HL-60 (cell line): Measurements from ENCODE around the gene RESP18.
A peak's percentile ranks its signal among the peaks of the same experiment; 100 is the strongest.

Source experiments
- POLR2AphosphoS5 ChIP-seq: IDR thresholded peaks from 2 replicates; pipeline ENCODE4 v1.6.1; 2012; ENCODE audit warnings: low read depth
- TF ChIP-seq, protein P1 (sequence below): IDR thresholded peaks from one replicate; pipeline ENCODE4 v1.5.1; 2011; ENCODE audit warnings: low read length, control low read depth, inconsistent platforms; ENCODE audit not compliant: insufficient read depth
- TF ChIP-seq, protein P2 (sequence below): IDR thresholded peaks from 2 replicates; pipeline ENCODE4 v1.6.1; 2012; ENCODE audit warnings: low read depth; ENCODE audit not compliant: insufficient replicate concordance

DNA sequence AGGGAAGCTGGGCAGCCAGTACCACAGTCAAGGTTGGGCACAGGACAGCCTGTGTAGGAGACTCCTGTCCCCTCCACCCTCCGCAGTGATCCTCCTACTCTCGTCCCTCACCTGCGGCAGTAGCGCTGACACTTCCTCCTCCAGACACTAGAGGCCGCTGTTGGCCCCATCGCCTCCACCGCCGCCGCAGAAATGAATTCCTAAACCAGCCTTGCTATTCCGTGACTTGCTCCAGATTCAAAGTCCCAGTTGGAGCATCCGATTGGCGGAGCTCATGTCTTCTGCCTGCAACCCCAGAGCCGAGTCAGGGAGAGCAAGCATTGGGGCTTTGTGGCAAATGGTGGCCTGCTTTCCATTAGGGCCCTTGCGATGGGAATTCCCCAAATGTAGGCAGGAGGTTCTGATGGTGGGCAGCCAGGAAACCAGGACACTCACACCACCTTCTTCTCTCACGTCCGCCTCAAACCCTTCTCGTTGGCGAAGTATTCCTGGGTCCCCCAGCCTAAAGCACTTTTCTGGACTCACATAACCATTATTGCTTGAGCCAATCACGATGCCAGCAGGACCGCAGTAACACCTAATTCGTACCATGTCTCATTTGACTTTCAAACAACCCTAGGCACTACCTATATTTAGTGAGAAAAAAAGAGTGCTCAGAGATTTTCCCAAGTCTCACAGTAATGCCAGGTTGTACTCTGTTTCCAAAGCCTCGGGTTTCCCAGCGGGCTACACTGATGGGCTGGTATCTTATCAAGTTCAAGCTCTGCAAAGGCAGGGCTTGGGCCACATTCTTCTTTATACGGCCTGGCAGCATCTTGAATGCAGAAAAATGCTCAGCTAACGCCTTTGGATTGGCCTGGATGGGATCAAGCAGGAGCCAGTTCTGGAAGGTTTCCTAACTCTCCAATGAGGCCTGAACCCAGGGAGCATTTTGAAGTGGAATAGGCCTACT lies 54.6 kb downstream of the RESP18 start:
- TF ChIP-seq, protein P1, sequence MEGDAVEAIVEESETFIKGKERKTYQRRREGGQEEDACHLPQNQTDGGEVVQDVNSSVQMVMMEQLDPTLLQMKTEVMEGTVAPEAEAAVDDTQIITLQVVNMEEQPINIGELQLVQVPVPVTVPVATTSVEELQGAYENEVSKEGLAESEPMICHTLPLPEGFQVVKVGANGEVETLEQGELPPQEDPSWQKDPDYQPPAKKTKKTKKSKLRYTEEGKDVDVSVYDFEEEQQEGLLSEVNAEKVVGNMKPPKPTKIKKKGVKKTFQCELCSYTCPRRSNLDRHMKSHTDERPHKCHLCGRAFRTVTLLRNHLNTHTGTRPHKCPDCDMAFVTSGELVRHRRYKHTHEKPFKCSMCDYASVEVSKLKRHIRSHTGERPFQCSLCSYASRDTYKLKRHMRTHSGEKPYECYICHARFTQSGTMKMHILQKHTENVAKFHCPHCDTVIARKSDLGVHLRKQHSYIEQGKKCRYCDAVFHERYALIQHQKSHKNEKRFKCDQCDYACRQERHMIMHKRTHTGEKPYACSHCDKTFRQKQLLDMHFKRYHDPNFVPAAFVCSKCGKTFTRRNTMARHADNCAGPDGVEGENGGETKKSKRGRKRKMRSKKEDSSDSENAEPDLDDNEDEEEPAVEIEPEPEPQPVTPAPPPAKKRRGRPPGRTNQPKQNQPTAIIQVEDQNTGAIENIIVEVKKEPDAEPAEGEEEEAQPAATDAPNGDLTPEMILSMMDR = peak; percentile 97
- TF ChIP-seq POLR2AphosphoS5 = no peak
- TF ChIP-seq, protein P2, sequence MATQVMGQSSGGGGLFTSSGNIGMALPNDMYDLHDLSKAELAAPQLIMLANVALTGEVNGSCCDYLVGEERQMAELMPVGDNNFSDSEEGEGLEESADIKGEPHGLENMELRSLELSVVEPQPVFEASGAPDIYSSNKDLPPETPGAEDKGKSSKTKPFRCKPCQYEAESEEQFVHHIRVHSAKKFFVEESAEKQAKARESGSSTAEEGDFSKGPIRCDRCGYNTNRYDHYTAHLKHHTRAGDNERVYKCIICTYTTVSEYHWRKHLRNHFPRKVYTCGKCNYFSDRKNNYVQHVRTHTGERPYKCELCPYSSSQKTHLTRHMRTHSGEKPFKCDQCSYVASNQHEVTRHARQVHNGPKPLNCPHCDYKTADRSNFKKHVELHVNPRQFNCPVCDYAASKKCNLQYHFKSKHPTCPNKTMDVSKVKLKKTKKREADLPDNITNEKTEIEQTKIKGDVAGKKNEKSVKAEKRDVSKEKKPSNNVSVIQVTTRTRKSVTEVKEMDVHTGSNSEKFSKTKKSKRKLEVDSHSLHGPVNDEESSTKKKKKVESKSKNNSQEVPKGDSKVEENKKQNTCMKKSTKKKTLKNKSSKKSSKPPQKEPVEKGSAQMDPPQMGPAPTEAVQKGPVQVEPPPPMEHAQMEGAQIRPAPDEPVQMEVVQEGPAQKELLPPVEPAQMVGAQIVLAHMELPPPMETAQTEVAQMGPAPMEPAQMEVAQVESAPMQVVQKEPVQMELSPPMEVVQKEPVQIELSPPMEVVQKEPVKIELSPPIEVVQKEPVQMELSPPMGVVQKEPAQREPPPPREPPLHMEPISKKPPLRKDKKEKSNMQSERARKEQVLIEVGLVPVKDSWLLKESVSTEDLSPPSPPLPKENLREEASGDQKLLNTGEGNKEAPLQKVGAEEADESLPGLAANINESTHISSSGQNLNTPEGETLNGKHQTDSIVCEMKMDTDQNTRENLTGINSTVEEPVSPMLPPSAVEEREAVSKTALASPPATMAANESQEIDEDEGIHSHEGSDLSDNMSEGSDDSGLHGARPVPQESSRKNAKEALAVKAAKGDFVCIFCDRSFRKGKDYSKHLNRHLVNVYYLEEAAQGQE = no peak
